NAMALWA (cell line): Measurements from ENCODE around the gene KCNK13.
"Not testable (repeated sequence)": the region's sequence is repeated elsewhere in the genome, so short reads cannot be mapped to it uniquely, and the experiment has no call there.

Experiments used
- DNase-seq: peaks from one replicate; pipeline ENCODE4 v3.0.0-alpha.2; 2015; ENCODE audit warnings: low spot score

Gene KCNK13

DNA sequence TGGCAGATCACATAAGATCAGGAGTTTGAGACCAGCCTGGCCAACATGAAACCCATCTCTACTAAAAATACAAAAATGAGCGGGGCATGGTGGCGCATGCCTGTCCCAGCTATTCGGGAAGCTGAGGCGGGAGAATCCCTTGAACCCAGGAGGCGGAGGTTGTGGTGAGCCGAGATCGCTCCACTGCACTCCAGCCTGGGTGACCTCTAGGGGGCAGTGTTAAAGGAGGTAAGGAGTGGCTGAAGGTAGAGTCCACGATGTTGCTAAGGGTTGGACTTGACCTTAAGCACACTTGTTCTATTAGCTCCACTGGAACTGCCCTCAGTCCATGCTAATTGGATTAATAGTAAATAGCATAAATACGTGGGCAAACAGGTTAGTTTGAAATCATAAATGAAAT is 132.1 kb downstream of the KCNK13 start:
- DNase-seq = peak; percentile 16

DNA sequence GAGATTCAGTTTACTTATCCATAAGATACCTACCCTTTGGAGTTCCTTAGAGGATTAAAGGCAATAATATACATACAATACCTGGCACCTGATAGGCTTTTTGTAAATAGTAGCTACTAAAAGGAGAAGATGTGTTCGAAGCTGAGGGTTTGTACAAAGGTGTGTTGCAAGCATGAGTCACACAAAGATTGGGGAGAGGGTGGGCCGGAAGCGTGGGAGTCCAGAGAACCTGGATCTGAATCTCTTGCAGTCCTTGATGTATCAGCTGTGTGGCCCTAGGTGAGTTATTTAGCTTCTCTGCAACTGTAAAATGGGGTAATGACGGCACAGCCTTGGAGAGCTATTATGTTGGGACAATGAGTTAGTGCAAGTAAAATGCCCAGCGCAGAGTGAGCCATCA is 132.9 kb downstream of the KCNK13 start:
- DNase-seq = no peak

DNA sequence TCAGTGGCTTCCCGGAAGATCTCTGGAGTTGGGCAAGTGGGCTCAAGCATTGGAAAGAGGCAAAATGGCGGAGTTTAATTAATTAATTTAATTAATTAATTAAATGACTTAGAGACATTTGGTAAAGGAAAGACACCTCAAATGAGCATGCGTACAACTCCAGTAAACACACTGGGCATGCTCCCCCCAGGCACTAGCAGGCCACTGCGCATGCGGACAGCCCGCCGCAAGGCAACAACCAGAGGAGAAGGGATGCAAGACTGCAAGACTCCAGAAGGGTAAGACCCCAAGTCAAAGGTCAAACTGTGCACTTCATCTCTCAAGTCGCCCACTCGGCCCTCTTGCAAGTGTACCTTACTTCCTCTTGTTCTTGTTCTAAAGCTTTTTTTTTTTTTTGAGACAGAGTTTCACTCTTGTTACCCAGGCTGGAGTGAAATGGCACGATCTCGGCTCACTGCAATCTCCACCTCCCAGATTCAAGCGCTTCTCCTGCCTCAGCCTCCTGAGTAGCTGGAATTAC is 136.8 kb downstream of the KCNK13 start:
- no peak for DNase-seq

DNA sequence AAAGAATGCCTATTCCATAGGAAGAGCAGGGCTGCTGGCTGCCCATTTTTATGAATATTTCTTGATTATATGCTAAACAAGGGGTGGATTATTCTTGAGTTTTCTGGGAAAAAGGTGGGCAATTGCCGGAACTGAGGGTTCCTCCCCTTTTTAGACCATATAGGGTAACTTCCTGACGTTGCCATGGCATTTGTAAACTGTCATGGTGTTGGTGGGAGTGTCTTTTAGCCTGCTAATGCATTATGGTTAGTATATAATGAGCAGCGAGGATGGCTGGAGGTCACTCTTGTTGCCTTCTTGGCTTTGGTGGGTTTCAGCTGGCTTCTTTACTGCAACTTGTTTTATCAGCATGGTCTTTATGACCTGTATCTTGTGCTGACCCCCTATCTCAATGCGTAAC is 138.8 kb downstream of the KCNK13 start:
- not testable (repeated sequence) for DNase-seq

DNA sequence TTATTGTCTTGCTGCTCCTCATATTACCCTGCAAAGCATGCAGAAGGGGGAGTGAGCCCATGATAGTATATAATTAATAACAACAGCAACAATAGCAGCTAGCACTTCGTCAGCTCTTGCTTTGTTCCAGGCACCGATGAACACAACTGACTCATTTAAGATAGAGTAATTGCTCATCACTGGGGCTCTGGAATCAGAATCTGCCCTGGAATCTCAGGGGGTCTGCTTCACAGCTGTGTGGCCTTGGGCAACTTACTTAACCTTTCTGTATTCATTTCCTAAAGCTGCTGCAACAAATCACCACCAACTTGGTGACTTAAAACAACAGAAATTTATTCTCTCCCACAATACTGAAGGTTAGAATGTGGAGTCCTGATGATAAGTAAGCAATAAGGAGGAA is 139.6 kb downstream of the KCNK13 start:
- DNase-seq = no peak

DNA sequence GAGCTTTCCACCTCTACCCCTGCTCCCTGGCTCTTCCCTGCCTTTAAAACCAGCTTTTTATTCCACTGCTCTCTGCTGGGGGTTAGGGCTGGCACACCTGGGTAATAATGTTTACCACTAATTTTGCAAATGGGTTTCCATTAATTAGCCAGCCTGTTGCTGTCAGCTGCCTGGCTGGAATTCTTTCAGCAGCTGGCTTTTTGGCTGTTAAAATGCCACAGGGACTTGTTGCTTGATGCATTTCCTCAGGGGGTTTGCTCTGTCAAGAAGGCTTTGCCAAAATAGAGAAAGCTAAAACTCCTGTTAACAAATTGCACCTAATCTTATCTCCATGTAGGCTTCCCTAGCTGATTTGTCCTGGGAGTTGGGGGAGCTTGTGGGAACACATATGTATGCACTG is 142.7 kb downstream of the KCNK13 start:
- no peak for DNase-seq

DNA sequence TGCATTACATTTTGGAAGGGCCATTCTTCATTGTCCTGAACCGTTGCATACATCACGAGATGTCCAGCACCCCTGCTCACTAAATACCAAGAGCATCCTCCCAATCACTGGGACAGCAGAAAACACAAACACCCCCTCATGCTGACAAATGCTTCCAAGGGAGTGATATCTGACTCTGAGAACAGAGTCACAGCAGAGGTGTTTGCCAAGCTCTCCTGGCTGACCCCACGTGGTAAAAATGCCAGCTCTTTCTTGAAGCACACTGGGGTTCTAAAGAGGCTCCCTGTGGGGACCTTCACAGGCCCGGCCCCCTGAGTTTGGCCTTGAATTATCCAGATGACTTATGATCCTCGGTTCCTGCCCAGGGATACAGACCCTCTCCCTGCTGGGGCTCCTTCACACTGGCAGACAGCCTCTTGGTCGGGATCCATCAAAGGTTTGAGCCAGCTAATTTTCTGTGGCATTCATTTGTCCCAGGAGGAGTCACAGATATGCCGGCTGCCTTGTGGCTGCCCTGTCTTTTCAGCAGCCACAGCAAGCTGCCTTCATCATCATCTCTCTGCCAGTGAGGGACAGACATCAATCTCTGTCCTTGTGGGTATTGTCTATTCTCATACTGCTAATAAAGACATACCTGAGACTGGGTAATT is 151.4 kb downstream of the KCNK13 start:
- no peak for DNase-seq

DNA sequence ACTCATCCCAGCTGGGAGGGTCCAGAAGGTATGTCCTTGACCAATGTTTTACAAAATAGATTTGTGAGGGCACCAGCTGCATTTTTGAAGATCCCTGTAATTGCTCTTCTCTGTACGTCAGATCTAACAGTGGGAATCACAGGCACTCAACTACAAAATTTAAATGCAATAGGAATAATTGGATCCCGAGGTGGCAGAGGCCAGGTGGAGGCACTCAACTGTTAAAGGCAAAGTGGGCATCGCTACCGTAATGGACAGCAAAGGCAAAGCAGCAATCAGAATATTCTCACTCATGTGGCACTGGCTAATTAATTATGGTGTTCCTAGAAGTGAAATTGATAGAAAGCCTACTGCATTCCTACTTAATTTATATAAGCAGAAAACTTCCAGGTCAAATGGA is 166.7 kb downstream of the KCNK13 start:
- no peak for DNase-seq

DNA sequence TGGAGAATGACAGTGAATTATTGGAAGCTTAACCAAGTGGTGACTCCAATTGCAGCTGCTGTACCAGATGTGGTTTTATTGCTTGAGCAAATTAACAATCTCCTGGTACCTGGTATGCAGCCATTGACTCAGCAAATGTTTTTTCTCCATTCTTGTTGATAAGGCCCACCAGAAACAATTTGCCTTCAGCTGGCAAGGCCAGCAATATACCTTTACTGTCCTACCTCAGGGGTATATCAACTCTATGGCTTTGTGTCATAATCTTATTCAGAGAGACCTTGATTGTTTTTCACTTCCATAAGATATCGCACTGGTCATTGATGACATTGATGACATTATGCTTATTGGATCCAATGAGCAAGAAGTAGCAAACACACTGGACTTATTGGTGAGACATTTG is 168.1 kb downstream of the KCNK13 start:
- DNase-seq = not testable (repeated sequence)
